ENCODE data around the gene CIBAR2.

CIBAR2 gene

GRCh38 chr16:85134789-85135142 lies 22.5 kb upstream of the CIBAR2 start:
- TF ChIP-seq, protein P1, sequence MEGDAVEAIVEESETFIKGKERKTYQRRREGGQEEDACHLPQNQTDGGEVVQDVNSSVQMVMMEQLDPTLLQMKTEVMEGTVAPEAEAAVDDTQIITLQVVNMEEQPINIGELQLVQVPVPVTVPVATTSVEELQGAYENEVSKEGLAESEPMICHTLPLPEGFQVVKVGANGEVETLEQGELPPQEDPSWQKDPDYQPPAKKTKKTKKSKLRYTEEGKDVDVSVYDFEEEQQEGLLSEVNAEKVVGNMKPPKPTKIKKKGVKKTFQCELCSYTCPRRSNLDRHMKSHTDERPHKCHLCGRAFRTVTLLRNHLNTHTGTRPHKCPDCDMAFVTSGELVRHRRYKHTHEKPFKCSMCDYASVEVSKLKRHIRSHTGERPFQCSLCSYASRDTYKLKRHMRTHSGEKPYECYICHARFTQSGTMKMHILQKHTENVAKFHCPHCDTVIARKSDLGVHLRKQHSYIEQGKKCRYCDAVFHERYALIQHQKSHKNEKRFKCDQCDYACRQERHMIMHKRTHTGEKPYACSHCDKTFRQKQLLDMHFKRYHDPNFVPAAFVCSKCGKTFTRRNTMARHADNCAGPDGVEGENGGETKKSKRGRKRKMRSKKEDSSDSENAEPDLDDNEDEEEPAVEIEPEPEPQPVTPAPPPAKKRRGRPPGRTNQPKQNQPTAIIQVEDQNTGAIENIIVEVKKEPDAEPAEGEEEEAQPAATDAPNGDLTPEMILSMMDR (IDR thresholded peaks at IDR 0.05; ENCODE audit: low read depth, low read length) = no peak
- DNase-seq (ENCODE audit: low read depth in 2 of 2) = no peak
- no peak overlapping the region for H3K4me3 ChIP-seq (replicated peaks in 1 of 2; ENCODE audit: low read depth in 2 of 2, low read length in 2 of 2)

GRCh38 chr16:85134076-85134788 lies 22.0 kb upstream of the CIBAR2 start:
- DNase-seq (ENCODE audit: low read depth in 2 of 2) = no peak
- H3K4me3 ChIP-seq (replicated peaks in 1 of 2; ENCODE audit: low read depth in 2 of 2, low read length in 2 of 2) = no peak overlapping the region
- TF ChIP-seq, protein P1 (IDR thresholded peaks at IDR 0.05; ENCODE audit: low read depth, low read length) = no peak

DNA sequence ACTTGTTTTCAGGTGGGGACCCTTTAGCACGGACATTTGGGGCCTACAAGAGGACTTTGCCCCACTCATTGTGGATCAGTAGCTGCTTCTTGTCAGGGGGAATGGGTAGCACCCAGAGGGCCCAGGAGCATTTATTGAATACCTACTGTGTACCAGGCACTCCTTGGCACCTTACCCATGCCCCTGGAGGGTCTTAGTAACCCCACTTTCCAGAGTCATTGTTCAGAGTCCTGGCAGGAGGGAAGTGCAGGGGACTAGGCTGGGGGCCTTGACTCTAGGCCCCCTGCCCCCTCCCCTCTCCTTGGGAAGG lies 21.0 kb upstream of the CIBAR2 start:
- DNase-seq (ENCODE audit: low read depth in 2 of 2) = no peak
- H3K4me3 ChIP-seq (replicated peaks in 1 of 2; ENCODE audit: low read depth in 2 of 2, low read length in 2 of 2) = no peak overlapping the region
- TF ChIP-seq, protein P1 (IDR thresholded peaks at IDR 0.05; ENCODE audit: low read depth, low read length) = no peak

- DNase-seq (ENCODE audit: low read depth in 2 of 2) = peak in 1 of 2 donors; percentile 46
- no peak overlapping the region for H3K4me3 ChIP-seq (replicated peaks in 1 of 2; ENCODE audit: low read depth in 2 of 2, low read length in 2 of 2)
- TF ChIP-seq, protein P1 (IDR thresholded peaks at IDR 0.05; ENCODE audit: low read depth, low read length) = no peak
Measured at GRCh38 chr16:85132456-85133289, 20.4 kb upstream of the CIBAR2 start.

GRCh38 chr16:85130705-85131028 lies 18.4 kb upstream of the CIBAR2 start:
- no peak overlapping the region for H3K4me3 ChIP-seq (replicated peaks in 1 of 2; ENCODE audit: low read depth in 2 of 2, low read length in 2 of 2)
- TF ChIP-seq, protein P1 (IDR thresholded peaks at IDR 0.05; ENCODE audit: low read depth, low read length) = no peak
- DNase-seq (ENCODE audit: low read depth in 2 of 2) = no peak

DNA sequence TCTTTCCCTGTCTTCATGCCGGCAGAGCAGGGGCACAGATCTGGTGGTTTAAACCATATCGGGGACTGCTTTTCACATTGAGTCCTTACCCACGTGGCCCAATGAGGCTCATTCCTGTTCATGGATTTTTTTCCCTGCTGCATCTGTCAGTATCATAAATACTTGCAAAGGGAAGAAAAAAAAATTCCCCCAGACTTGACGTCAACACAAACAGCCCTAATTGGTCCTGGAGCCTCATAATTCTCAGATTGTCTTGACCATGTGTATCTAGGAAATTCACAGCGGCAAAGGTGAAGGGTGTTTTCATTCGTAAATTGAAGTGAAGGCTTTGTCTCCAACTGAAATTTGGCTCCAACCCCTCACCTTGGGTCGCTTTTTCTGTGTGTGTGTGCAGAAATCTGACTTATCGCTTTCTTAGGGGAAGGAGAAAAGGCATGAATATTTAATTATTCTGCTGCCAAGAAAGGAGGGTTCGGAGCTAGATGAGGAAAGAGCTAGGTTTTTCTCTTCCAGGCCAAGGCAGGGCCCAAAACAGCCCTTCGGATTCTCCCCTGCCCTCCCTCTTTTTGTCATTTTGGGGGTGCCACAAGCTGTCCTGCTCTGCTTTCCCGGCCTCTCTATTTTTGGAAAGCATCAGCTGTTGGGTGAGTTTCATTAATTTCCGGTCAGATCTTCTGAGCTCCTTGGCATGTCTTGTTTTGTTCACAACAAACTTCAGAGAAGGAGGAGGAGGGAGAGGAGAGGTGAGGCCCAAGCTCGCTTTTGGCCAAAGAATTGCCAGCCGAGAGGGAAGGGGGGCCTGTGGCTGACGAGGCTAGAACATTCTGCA lies 17.8 kb upstream of the CIBAR2 start:
- TF ChIP-seq, protein P1 (IDR thresholded peaks at IDR 0.05; ENCODE audit: low read depth, low read length) = no peak
- no peak overlapping the region for H3K4me3 ChIP-seq (replicated peaks in 1 of 2; ENCODE audit: low read depth in 2 of 2, low read length in 2 of 2)
- peak; percentile 38 to 89 for DNase-seq (ENCODE audit: low read depth in 2 of 2)
